B cell (primary cell): ENCODE measurements around the gene DHX34. TPM values are rescaled to one million over a fixed set of nuclear protein-coding genes. Genes with fewer than 3 reads are reported as not detected.

Experiments
- ATAC-seq: fragments of 200-7000 bp; cut with Tn5 transposase; one replicate; pipeline ENCODE4 v1.10.0; 2021; ENCODE audit warnings: low read depth, mild to moderate bottlenecking, moderate number of reproducible peaks, moderate library complexity
- CTCF ChIA-PET: fragments of 350-600 bp; sonication (Branson Sonifier 250); formaldehyde crosslinking; loops from one replicate; lab custom pipeline; 2021; ENCODE audit warnings: antibody characterized with exemption, inconsistent platforms; lab: Charles Lee
- POLR2A ChIA-PET: fragments of 350-600 bp; sonication (Branson Sonifier 250); formaldehyde crosslinking; loops from one replicate; lab custom pipeline; 2021; ENCODE audit warnings: antibody characterized with exemption; lab: Charles Lee
- DNase-seq: peaks from one replicate; pipeline ENCODE4 v3.0.0; 2013
- H2AFZ ChIP-seq: 2 replicates; pipeline ENCODE4 v1.6.1; 2012; ENCODE audit warnings: mild to moderate bottlenecking, low read depth, low read length; ENCODE audit not compliant: insufficient read depth, poor library complexity, severe bottlenecking
- H3K27ac ChIP-seq, 2 donors: 1 replicate in 1 of 2; 2 replicates in 1 of 2; pipeline ENCODE4 v1.5.1; 2012 to 2013; ENCODE audit warnings: low read length in 2 of 2, mild to moderate bottlenecking in 2 of 2, moderate library complexity in 1 of 2
- H3K27me3 ChIP-seq, 4 experiments: fragments of 200-600 bp in 1 of 4; sonication (generic) in 1 of 4; replicated peaks in 1 of 4; 1 replicate in 2 of 4; 2 replicates in 2 of 4; pipeline versions ENCODE4 v1.6.1 to v1.7.0; 2013 to 2016; ENCODE audit warnings: low read length in 3 of 4, mild to moderate bottlenecking in 2 of 4, mixed read lengths in 1 of 4, moderate library complexity in 1 of 4; ENCODE audit not compliant: insufficient read depth in 4 of 4, control insufficient read depth in 3 of 4; ENCODE audit errors: control extremely low read depth in 1 of 4
- H3K36me3 ChIP-seq, 2 experiments: replicated peaks in 1 of 2; 1 replicate in 1 of 2; 2 replicates in 1 of 2; pipeline versions ENCODE4 v1.6.1 to v1.7.1; 2013; ENCODE audit warnings: low read length in 1 of 2; ENCODE audit not compliant: insufficient read depth in 2 of 2, control insufficient read depth in 1 of 2; ENCODE audit errors: control extremely low read depth in 1 of 2, extremely low read depth in 1 of 2
- H3K4me1 ChIP-seq, 2 donors: fragments of 200-600 bp in 1 of 2; sonication (generic) in 1 of 2; 1 replicate in 1 of 2; 2 replicates in 1 of 2; pipeline versions ENCODE4 v1.5.1 to v1.6.1; 2013 to 2017; ENCODE audit warnings: low read length in 2 of 2; ENCODE audit not compliant: control insufficient read depth in 2 of 2, insufficient read depth in 2 of 2
- H3K4me2 ChIP-seq: replicated peaks from 2 replicates; pipeline ENCODE3; 2012; ENCODE audit warnings: mild to moderate bottlenecking, low read depth, low read length; ENCODE audit not compliant: poor library complexity, severe bottlenecking
- H3K4me3 ChIP-seq, 5 experiments: fragments of 200-600 bp in 1 of 5; sonication (generic) in 1 of 5; 1 replicate in 3 of 5; 2 replicates in 2 of 5; pipeline versions ENCODE4 v1.5.1 to v1.7.0; 2011 to 2016; ENCODE audit warnings: low read length in 4 of 5, mild to moderate bottlenecking in 4 of 5, low read depth in 2 of 5, control low read depth in 1 of 5, moderate library complexity in 1 of 5; ENCODE audit not compliant: insufficient read depth in 1 of 5; ENCODE audit errors: control extremely low read depth in 1 of 5, extremely low read depth in 1 of 5
- H3K79me2 ChIP-seq: fragments of 200-600 bp; sonication (generic); one replicate; pipeline ENCODE4 v1.6.0; 2016; ENCODE audit warnings: low read length; ENCODE audit not compliant: control insufficient read depth, insufficient read depth
- H3K9ac ChIP-seq: fragments of 200-600 bp; sonication (generic); 2 replicates; pipeline ENCODE4 v1.6.1; 2017; ENCODE audit warnings: mild to moderate bottlenecking, low read length, moderate library complexity
- H3K9me3 ChIP-seq, 3 donors: one replicate each; pipeline versions ENCODE4 v1.6.1 to v1.7.1; 2013; ENCODE audit warnings: low read length in 2 of 3; ENCODE audit not compliant: control insufficient read depth in 2 of 3, insufficient read depth in 1 of 3; ENCODE audit errors: control extremely low read depth in 1 of 3
- H4K20me1 ChIP-seq: 2 replicates; pipeline ENCODE4 v1.6.0; 2012; ENCODE audit warnings: mild to moderate bottlenecking, low read length; ENCODE audit not compliant: insufficient read depth, control insufficient read depth, poor library complexity, severe bottlenecking
- H3K27ac Mint-ChIP-seq: one replicate; pipeline ENCODE4 v1.8.0; 2021; ENCODE audit warnings: mixed read lengths
- H3K27me3 Mint-ChIP-seq: one replicate; pipeline ENCODE4 v1.8.0; 2021; ENCODE audit warnings: mixed read lengths
- H3K4me1 Mint-ChIP-seq: one replicate; pipeline ENCODE4 v1.8.0; 2021; ENCODE audit warnings: mixed read lengths
- H3K4me3 Mint-ChIP-seq: one replicate; pipeline ENCODE4 v1.8.0; 2021; ENCODE audit warnings: mixed read lengths
- H3K9me3 Mint-ChIP-seq: one replicate; pipeline ENCODE4 v1.8.0; 2022; ENCODE audit warnings: mixed read lengths; ENCODE audit not compliant: insufficient read depth
- CTCF ChIP-seq: fragments of 200-600 bp; IDR thresholded peaks from one replicate; pipeline ENCODE4 v1.8.0; 2022; ENCODE audit warnings: antibody characterized with exemption, mild to moderate bottlenecking
- EZH2 ChIP-seq: IDR thresholded peaks from 2 replicates; pipeline ENCODE4 v1.6.1; 2012; ENCODE audit warnings: borderline replicate concordance, low read depth, mild to moderate bottlenecking, moderate library complexity, low read length; ENCODE audit not compliant: insufficient read depth, poor library complexity, severe bottlenecking
- WGBS: methylation state at CpG from one replicate; pipeline ENCODE4 v1.1.5; 2013; ENCODE audit warnings: missing lambda C conversion rate; ENCODE audit not compliant: insufficient coverage; 5-methylcytosine and 5-hydroxymethylcytosine counted together
- intact Hi-C: fragments of 100-400 bp; cut with micrococcal nuclease; formaldehyde crosslinking; loops from one replicate; pipeline ENCODE4 v1.10.0; 2022
- polyA plus RNA-seq: library from polyadenylated mRNA; depleted of rRNA; stranded (reverse); fragments of >200 nt; gene quantifications from 2 replicates; pipeline ENCODE4 v1.2.3, GENCODE V29; 2012
- total RNA-seq, 2 donors: library from RNA; stranded (reverse); fragments of 120-200 nt in 1 of 2; gene quantifications; 1 replicate in 1 of 2; 2 replicates in 1 of 2; pipeline versions ENCODE4 v1.2.3 to v1.2.4, GENCODE V29; 2013 to 2022

Gene DHX34
- total and polyA plus RNA-seq, 2 donors (not counting 1 experiment from before 2014, with no cell fraction given) = 25.1 to 31.3 TPM

GRCh38 chr19:47370045-47370611 lies 21.0 kb downstream of the DHX34 start:
- TF ChIP-seq CTCF = no peak
- TF ChIP-seq EZH2 = no peak
- no peak overlapping the region for H3K4me3 ChIP-seq
- POLR2A ChIA-PET = no interaction called here
- no peaks in the 10 kb centered on the region for H3K4me1 ChIP-seq
- Mint-ChIP-seq H3K9me3 (no peaks in the 10 kb centered on the region), H3K27ac (no peak overlapping the region), H3K4me3 (no peak overlapping the region), H3K4me1 (no peaks in the 10 kb centered on the region), H3K27me3 (no peaks in the 10 kb centered on the region)
- H3K9me3 ChIP-seq = no peaks in the 10 kb centered on the region
- no peak overlapping the region for H3K27ac ChIP-seq
- WGBS = 48% methylated on average over 9 of the region's 10 CpGs
- peaks cover 3 to 56% of the 10 kb centered on the region in 2 experiments for H3K36me3 ChIP-seq
- H3K79me2 ChIP-seq = no peaks in the 10 kb centered on the region
- CTCF ChIA-PET = interaction anchor here (0.6 kb wide), 1 partner anchor 1814 kb away, joined by 3 read pairs; no protein-coding TSS in a partner anchor
- no peaks in the 10 kb centered on the region for H3K27me3 ChIP-seq
- peaks cover 6% of the 10 kb centered on the region for H4K20me1 ChIP-seq
- no peak overlapping the region for H3K4me2 ChIP-seq
- no peak overlapping the region for H2AFZ ChIP-seq
- no peak overlapping the region for H3K9ac ChIP-seq
- ATAC-seq (no peak), DNase-seq (no peak)
- intact Hi-C loops = no loop called here

GRCh38 chr19:47371261-47371660 lies 22.1 kb downstream of the DHX34 start:
- Mint-ChIP-seq H3K4me3 (no peak overlapping the region), H3K9me3 (no peaks in the 10 kb centered on the region), H3K27me3 (no peaks in the 10 kb centered on the region), H3K4me1 (no peaks in the 10 kb centered on the region), H3K27ac (no peak overlapping the region)
- DNase-seq (no peak), ATAC-seq (no peak)
- H3K4me1 ChIP-seq = no peaks in the 10 kb centered on the region
- no peaks in the 10 kb centered on the region for H3K27me3 ChIP-seq
- no peak overlapping the region for H3K4me3 ChIP-seq
- ChIA-PET CTCF (no interaction called here), POLR2A (no interaction called here)
- no peaks in the 10 kb centered on the region for H3K9me3 ChIP-seq
- H3K36me3 ChIP-seq = peaks cover 1 to 62% of the 10 kb centered on the region in 2 experiments
- WGBS = over 99% methylated on average over 6 of the region's 9 CpGs
- no peak overlapping the region for H2AFZ ChIP-seq
- no peak overlapping the region for H3K9ac ChIP-seq
- TF ChIP-seq CTCF = no peak
- H3K79me2 ChIP-seq = no peaks in the 10 kb centered on the region
- no peak overlapping the region for H3K27ac ChIP-seq
- H3K4me2 ChIP-seq = no peak overlapping the region
- intact Hi-C loops = no loop called here
- H4K20me1 ChIP-seq = peaks cover 6% of the 10 kb centered on the region
